C4-2B (cell line): ENCODE data around the gene RALGAPA2.

Experiments
- ZFX ChIP-seq: fragments of 450-650 bp; IDR thresholded peaks from 2 replicates; pipeline ENCODE4 v1.6.1; 2017
- TF ChIP-seq, protein P1 (sequence below): fragments of 450-650 bp; conservative IDR thresholded peaks from 2 replicates; pipeline ENCODE4 v1.5.1; 2017; ENCODE audit warnings: mild to moderate bottlenecking

DNA sequence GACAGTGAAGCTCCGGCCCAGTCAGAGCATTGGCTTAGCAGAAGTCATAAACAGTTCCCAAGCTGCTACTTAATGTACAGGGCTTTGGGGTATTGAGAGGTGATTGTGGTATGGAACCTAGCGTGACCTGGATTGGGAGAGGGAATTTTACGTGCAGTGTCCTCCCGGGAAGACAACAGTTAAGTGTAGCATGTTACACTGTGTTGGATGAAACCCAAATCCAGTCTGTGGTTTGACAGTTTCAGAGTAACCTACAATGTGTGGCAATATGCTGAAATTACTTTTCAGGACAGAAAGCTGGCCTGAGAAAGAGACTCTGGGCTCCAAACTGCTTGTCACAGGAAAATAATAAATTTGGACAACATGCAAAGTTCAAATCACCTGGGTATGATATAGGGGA, 28.1 kb upstream of the RALGAPA2 start:
- TF ChIP-seq, protein P1, sequence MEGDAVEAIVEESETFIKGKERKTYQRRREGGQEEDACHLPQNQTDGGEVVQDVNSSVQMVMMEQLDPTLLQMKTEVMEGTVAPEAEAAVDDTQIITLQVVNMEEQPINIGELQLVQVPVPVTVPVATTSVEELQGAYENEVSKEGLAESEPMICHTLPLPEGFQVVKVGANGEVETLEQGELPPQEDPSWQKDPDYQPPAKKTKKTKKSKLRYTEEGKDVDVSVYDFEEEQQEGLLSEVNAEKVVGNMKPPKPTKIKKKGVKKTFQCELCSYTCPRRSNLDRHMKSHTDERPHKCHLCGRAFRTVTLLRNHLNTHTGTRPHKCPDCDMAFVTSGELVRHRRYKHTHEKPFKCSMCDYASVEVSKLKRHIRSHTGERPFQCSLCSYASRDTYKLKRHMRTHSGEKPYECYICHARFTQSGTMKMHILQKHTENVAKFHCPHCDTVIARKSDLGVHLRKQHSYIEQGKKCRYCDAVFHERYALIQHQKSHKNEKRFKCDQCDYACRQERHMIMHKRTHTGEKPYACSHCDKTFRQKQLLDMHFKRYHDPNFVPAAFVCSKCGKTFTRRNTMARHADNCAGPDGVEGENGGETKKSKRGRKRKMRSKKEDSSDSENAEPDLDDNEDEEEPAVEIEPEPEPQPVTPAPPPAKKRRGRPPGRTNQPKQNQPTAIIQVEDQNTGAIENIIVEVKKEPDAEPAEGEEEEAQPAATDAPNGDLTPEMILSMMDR = no peak
- TF ChIP-seq ZFX = no peak
